Measurements from ENCODE around the gene CLDN6.
"Not testable (repeated sequence)": the region's sequence is repeated elsewhere in the genome, so short reads cannot be mapped to it uniquely, and the experiment has no call there.

Gene CLDN6, protein sequence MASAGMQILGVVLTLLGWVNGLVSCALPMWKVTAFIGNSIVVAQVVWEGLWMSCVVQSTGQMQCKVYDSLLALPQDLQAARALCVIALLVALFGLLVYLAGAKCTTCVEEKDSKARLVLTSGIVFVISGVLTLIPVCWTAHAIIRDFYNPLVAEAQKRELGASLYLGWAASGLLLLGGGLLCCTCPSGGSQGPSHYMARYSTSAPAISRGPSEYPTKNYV

DNA sequence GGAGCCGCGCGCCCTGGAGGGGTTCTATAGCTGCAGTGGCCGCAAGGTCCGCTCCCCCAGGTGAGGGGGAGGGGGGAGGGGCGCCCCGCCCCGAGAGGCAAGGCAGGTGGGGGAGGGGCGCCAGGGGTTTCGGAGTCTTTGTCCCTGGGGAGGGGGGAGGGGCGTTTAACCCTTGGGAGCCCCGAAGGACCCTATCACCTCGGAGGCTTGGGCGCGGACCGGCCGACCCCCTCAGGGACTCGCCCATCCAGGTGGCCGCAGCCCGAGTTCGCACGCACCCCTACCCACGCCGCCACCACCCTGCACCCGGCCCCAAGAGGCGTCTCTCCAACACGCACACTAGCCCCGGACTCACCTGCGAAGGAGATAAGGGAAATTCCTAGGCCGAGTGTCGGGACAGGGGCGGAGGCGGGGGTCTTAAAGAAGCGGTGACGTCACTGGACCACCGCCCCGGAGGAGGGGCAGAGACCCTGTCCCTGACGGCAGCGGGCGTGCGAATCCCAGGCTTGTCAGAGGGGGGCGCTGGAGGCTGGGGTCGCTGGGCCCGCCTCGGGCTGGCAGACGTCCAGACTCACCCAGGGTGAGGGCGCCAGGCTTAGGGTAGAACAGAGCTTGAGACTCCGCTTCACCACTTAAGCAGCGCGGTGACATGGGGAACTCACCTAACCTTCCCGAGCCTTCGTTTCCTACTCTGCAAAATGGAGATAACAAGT is at the start of gene CLDN6:
Gene CLDN6 (minus strand): TSS at position 390 of the 713 bp plus-strand sequence. CDS start 2,162 bp downstream, outside the sequence.
- DNase-seq, result peak in 1 of 2 experiments; percentile 47

DNA sequence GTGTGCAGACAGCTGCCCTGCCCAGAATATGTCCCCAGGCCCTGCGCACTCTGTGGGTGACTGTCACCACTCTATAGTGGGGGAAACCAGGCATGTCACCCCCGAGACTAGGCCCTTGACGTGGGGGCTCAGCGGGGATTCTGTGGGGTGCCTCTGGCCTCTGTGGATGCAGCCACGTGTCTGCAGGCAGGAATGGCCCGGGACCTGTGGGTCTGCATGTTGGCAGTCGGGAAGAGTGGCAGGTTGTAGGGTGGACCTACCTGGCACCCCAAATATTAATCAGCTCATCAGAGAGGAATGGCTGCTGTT is 48.4 kb upstream of the CLDN6 start:
- DNase-seq, result no peak

DNA sequence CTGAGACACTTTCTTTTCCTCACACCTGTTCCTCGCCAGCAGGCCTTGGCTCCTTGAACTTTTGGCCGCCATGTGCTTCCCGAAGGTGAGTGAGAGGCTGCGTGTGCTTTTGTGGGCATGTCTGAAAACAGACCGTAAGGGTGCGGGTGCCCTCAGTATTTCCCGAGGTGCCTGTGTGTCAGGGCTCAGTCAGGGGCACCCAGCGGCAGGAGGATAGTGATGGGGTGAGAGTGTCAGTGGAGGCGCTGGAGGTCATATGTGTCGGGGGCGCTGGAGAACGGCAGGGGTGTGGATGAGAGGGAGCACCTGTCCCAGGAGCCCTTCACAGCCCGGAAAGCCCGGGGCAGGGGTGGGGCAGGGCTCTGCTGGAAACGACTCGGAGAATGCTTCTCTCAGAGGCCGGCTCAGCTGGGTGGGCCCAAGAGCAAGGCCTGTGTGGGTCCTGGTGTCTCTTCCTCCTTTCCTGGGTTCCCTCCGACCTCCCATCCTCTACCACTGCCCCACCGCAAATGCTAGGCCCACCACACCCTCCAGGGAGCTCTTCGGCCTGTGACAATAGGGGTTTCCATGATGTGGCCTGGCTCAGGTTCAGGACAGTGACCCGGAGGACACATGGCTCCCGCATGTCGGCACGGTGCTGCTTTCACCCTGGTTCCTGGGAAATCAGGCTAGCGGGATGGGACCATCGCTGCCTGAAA is 47.9 kb upstream of the CLDN6 start:
- no peak for DNase-seq

DNA sequence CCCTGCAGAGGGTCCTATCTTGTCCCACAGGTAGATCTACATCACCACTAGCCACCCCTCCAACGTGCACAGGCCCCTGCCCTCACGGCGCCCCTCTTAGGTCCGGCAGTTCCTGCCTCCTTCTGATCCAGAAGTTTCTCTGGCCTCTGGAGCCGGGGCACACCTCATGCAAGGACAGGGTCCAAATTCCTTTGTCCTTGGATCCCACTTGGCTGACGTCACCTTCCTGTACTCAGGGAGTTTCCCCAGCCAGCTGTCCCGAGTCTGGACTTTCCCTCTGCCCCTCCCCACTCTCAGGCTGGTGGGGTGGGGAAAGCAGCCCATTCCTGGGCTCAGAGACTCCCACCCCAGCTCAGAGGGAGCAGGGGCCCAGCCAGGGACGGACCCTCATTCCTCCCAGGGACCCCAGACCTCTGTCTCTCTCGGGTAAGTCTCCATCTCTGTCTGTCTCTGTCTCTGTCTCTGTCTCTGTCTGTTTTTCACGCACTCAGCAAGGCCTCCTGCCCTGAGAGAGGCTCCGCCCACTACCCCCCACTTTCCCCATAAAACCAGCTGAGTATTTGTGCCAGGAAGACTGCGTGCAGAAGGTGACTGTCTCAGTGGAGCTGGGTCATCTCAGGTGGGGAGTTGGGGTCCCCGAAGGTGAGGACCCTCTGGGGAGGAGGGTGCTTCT is 47.2 kb upstream of the CLDN6 start, which contains the start of gene IL32:
Gene IL32 (plus strand): TSS at position 572 of the 673 bp plus-strand sequence. CDS start 172 bp downstream, outside the sequence.
- no peak for DNase-seq

DNA sequence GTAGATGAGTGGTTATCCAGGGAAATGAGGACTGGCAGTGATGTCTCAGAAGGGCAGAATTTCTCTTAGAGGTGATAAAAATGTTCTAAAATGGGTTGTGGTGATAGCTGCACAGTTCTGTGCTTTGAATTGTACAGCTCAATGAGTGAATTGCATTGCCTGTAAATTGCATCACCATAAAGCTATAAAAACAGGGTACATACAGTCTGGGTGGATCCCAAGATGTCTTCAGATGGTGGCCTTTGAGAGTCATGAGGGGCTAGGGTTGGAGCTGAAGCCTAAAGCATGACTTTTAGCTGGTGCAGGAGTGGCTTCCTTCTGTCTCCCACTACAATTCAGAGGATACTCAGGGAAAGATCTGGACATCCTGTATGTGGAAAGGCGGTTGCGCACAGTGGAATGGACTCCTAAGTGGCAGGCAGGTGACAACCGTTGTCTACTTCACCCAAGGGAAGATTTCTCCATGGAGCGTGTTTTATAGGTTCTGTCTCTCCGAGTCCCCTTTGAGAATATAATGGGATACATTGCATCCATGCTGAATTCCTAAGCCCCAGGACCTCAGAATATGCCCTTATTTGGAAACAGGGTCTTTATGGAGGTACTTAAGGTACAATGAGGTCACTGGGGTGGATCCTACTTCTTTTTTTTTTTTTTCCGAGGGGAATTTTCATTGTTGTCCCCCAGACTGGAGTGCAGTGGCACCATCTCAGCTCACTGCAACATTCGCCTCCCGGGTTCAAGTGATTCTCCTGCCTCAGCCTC is 45.8 kb upstream of the CLDN6 start:
- no peak for DNase-seq

DNA sequence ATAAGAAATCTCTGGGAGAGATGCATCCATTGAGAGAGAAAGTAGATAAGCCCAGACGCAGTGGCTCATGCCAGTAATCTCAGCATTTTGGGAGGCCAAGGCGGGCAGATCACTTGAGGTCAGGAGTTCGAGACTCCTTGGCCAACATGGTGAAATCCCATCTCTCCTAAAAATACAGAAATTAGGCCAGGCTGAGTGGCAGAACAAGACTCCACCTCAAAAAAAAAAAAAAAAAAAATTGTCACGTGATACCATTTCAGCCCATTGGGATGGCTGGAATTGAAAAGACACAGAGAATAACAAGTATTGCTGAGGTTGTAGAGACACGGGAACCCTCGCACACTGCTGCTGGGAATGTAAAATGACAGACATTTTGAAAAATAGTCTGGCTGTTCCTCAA is 44.6 kb upstream of the CLDN6 start:
- no peak for DNase-seq

DNA sequence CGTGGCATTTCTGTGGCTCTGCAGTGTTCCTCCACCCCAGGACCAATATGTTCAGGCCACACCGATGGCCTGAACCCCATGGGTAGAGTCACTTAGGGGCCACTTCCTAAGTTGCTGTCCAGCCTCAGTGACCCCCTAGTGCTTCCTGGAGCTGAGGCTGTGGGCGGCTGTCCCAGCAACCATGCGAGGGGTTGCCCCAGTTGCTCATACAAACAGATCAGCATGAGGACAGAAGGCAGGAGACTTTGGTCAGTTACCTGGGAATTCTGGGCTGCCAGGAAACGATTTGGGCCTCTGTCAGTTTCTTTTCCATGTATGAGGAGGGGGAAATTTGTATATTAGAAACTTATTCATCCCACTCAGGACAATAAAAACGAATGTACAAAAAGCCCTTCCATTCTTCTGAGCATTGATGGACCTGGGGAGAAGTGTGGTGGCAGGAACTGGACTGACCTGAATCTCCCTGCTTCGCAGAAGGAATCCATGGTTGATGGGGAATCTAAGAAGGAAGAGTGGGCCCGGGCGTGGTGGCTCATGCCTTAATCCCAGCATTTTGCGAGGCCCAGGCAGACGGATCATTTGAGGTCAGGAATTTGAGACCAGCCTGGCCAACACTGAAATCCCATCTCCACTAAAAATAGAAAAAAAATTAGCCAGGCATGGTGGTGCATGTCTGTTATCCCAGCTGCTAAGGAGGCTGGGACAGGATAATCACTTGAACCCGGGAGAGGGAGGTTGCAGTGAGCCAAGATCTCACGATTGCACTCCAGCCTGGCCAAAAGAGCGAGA is 42.5 kb upstream of the CLDN6 start:
- DNase-seq, result no peak

DNA sequence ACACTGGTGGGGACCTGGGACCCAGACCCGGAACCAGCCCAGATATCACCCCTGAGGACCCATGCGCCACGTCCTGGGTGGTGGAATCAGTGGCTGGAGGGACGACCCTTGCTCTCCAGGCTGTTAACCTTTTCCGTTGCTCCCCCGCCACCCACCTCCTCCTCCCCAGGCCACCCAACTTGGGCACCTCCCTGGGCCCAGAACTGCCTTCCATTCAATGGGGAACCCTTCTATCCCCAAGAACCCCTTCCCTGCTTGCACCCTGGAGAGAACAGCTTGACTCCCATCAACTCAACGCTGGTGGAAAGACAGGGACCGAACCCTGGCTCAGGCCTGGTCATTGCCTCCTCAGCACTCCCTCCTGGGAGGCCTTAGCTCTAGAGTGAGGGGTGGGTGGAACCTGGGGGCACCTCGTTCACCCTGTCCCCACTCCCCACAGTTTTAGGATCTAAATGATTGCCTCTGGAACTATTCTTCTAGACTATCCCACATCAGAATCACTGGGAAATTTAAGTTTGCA is 41.8 kb upstream of the CLDN6 start:
- DNase-seq, result no peak

DNA sequence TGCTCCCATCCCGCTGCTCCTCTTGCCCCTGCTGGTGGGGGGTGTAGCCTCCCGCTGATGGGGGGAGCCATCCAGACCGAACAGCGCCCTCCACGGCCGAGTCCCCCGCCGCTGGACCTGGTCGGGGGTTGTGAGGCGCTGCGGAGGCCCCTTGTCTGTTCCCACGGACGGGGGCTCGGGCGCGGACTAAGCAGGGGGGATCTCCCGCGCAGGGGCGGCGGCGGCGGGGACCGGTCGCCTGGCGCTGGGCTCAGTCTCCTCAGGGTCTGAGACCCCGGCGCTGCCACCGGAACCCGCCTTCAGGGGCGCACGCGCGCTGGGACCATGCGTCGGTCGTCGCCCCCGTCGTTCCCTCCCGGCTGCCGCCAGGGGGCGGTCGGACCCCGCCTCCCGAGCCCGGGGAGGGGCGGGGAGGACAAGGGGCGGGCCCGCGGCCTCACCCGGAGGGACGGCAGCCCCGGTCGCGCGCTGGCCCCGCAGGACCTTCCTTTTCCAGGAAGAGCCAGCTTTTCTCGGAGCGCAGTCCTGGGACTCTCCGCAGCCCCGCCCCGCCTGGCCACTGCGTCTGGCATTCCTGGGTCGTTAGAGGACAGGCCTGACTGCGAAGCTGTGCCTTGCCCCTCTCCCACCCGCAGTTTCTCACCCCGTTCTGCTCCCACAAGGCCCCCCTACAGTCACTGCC is 41.2 kb upstream of the CLDN6 start:
- DNase-seq, result peak in 1 of 2 experiments; percentile 79

DNA sequence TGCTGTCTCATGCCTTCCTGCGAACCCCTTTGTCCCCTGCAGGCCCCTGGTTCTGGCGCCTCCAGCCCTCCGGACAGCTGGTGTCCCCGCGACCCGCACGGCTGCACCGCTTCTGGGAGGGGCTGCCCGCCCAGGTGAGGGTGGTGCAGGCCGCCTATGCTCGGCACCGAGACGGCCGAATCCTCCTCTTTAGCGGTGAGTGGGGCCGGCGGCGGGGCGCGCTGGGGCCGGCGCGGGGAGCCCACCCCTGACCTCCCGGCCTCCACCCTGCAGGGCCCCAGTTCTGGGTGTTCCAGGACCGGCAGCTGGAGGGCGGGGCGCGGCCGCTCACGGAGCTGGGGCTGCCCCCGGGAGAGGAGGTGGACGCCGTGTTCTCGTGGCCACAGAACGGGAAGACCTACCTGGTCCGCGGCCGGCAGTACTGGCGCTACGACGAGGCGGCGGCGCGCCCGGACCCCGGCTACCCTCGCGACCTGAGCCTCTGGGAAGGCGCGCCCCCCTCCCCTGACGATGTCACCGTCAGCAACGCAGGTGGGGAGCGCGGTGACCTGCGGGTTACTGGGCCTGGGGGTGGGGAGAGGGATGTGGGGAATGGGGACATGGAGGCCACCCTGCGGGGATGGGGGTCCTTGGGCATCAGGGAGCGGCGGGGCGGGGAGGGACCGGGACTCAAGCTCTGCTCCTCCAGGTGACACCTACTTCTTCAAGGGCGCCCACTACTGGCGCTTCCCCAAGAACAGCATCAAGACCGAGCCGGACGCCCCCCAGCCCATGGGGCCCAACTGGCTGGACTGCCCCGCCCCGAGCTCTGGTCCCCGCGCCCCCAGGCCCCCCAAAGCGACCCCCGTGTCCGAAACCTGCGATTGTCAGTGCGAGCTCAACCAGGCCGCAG is 40.4 kb upstream of the CLDN6 start:
- DNase-seq, result peak in 1 of 2 experiments; percentile 49

DNA sequence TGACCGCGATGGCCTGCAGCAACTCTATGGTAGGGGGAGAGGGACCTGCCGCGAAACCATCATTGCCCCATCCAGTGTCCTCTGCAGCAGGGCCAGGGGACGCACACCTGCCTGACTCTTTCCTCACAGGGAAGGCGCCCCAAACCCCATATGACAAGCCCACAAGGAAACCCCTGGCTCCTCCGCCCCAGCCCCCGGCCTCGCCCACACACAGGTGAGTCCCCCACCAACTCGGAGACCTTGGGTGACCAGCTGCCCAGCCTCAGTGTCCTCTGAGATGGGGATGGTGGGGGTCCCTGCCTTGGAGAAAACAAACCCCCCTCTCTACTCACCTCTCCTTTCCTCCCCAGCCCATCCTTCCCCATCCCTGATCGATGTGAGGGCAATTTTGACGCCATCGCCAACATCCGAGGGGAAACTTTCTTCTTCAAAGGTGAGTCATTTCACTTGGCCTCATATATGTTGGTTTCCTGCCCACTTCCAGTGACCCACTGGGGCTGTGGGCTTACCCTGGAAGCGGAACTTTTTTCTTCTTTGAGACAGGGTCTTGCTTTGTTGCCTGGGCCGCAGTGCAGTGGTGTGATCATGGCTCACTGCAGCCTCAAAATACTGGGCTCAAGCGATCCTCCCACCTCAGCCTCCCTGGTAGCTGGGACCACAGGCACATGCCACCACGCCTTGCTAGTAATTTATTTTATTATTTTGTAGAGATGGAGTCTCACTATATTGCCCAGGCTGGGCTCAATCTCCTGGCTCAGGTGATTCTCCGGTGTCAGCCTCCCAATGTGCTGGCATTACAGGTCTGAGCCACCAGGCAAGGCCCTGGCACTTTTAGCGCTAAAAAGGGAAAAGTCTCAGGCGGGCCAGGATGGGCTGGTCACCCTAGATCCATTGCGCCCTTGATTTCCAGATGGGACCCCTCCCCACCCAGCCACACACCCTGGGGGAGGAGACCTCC is 39.5 kb upstream of the CLDN6 start:
- DNase-seq, result no peak

DNA sequence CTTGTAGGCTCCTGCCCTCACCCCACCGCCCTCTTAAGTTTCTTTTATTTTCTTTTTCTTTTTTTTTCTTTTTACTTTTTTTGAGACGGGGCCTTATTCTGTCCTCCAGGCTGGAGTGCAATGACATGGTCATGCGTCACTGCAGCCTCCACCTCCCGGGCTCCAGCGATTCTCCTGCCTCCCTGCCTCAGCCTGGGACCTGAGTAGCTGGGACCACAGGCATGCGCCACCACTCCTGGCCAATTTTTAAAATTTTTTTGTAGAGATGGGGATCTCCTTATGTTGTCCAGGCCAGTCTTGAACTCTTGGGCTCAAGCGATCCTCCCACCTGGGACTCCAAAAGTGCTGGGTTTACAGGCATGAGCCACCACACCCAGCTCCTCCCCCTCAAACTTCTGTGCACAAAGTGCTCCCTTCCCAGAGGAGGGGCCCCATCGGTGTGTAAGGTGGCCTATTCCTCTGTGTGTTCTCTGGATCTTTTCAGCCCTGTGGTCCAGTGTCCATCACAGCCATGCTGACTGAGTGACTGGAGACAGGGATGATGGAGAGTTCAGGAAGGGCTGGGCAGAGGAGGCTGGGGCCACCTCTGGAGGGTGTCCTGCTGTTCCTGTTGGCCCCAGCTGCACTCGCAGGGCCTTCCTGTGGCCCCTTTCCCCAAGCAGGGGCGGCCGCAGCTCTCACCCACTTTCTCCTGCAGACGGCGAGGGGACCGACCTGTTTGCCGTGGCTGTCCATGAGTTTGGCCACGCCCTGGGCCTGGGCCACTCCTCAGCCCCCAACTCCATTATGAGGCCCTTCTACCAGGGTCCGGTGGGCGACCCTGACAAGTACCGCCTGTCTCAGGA is 38.6 kb upstream of the CLDN6 start:
- DNase-seq, result no peak

DNA sequence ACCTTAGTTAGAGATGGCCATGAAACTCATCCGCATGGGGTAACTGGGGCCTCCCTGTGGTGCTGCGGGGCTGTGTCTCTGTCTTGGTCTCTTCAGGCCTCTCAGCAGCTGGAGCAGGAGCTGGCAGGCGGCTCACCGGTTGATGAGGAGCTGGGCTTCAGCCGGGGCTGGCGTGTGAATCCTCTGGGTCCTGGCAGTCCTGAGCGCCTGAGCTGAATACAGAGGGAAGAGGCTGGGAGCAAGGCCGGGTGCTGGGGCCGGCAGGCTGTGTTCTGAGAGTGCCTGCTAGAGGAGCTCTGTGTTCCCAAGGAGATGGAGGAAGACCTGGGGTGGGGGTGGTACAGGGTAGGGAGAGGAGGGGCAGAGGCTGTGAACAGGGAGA is 37.7 kb upstream of the CLDN6 start:
- DNase-seq, result not testable (repeated sequence)

DNA sequence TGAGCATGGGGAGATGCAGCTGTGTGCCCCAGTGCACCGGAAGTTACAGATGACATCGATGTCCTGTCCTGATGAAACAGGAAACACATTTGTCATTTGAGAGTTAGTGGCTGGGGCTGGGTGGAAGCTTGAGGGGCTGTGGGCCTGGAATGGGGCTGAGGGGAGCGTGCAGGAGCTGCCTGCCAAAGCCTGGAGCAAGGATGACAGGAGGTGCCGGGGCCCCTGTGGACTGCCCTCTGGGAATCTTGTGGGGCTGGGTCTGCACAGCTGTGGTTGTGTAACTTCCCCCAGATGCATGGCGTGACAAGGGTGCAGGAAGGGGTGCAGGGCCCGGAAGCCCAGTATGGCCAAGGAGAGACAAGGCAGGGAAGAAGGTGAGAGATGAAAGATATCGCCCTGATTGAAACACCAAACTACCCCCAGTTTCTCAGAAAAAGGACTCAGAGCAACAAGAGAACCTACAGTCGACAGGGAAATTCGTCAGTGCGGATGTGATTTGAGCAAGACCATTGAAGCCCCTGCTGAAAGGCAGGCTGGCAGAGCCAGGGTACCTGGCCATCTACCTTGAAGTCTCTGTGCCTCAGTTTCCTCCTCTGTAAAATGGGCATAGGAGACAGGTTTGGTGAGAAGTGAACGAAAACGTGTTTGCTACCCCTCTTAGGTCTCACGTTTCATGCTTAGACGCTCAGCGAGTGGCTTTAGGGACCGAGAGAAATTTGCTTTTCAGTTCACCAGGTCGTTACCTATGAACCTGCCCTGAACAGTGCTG is 37.2 kb upstream of the CLDN6 start:
- DNase-seq, result no peak

DNA sequence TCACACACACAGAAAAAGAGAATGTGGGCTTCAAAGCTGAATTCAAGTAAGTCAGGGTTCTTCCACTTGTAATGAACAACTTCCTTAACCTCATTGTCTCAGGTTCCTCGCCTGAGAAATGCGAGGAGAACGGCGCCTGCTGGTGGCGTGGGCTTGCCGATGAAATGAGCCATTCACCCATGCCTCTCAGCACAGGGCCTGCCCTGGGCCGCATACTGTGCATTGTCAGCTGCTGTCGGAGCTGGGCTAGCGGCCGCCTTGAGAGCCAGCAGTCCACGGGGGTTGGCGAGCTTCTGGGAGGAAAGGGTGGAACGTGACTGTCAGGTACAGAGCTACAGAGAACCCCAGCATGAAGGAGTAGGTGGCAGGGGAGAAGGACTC is 35.3 kb upstream of the CLDN6 start:
- not testable (repeated sequence) for DNase-seq

DNA sequence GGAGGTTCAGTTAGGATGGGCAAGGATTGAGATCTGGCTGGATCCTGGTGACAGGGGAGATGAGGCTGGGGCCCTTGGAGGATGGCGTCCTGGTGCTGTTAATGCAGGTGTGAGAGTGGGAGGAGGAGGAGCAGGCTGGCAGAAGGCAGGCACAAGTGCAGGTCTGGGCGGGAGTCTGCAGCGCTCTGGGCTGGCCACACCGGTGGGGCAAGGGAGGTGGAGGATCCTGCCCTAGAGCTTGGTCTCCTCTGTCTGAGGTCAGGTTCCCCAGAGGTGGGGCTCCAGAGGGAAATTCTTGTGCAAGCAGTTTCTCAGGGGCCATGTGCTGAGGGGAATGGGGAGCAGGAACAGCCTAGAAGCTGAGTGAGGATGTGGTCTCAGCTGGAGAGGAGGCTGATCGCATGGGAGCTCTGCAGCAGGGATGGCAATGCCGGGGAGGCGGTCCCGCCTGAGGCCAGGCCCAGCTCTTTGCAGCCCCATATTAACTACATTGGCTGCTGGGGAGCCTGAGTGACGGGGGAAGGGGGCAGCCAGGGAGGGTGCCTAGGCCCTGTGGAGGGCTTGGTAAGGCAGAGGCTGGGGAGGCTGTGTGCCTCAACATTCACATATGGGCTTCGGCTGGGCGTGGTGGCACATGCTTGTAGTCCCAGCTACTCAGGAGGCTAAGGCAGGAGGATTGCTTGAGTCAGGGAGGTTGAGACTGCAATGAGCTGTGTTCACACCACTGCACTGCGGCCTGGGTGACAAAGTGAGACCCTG is 34.8 kb upstream of the CLDN6 start:
- not testable (repeated sequence) for DNase-seq

Measured in NCI-H526 (cell line).